Tracheal epithelial cell (primary cell): Measurements from ENCODE around the gene MRPS30. TPM values are rescaled to one million over a fixed set of nuclear protein-coding genes. Genes with fewer than 3 reads are reported as not detected.

ENCODE experiments used
- total RNA-seq: library from RNA; depleted of rRNA; stranded (reverse); fragments of >200 nt; gene quantifications from 2 replicates; pipeline ENCODE4 v1.2.1, GENCODE V29; 2014

The MRPS30 gene
- total RNA-seq: 78.6 and 85.3 TPM in 2 replicates

GRCh38 chr5:44808435-44809214, at the start of gene MRPS30:
MRPS30 (plus strand) TSS chr5:44808947; CDS start chr5:44808963, 16 bp downstream.

